ENCODE results near the gene NCOR1.
"Not testable (repeated sequence)": the region's sequence is repeated elsewhere in the genome, so short reads cannot be mapped to it uniquely, and the experiment has no call there.

Gene NCOR1

DNA sequence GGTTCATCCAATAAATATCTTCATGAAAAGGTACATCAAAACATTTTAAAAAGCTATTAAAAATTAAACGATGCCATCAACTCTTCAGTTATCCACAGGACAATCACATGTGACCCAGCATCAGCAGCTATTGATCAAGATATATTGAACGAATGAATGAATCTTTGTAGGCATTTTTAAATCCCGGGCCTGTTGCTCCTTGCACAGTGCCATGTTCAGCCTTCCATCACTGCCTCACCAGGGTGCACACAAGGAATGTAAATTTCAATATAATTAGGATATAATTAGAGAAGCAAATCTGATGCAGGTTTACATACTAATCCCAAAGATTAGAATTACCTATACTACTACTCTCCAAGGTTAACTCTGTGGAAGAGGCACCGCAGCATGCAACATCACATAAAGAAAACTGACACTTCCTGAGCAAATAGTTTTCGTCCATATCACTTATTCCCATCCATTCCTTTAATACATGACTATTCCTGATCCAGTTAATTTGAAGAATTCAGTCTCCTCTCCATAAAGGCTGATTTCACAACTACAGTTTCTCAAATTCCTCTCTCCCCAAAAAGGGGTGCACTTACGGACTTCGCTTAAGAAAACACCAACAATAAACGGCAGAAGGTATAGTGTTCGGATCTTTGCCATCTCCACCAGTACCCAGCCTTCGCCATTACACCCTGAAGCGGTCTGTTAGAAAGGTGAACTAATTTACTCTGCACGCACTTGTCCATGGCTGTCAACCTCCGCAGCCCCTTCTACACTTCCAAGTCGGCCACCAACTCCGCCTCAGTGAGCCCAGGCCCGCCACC lies 938 bp downstream of the NCOR1 start:
- peak; percentile 31 for DNase-seq

DNA sequence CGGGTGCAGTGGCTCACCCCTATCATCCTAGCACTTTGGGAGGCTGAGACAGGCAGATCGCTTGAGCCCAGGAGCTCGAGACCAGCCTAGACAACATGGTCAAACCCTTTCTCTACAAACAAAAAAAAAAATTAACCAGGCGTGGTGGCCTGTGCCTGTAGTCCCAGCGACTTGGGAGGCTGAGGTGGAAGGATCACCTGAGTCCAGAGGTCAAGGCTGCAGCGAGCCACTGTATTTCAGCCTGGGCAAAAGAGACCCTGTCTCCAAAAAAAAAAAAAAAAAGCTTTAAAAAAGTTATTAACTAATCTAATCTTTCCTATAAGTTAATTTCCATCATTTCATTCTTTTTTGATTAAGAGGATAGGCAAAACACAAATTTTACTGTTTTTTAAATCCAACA lies 2.5 kb downstream of the NCOR1 start:
- DNase-seq = no peak

DNA sequence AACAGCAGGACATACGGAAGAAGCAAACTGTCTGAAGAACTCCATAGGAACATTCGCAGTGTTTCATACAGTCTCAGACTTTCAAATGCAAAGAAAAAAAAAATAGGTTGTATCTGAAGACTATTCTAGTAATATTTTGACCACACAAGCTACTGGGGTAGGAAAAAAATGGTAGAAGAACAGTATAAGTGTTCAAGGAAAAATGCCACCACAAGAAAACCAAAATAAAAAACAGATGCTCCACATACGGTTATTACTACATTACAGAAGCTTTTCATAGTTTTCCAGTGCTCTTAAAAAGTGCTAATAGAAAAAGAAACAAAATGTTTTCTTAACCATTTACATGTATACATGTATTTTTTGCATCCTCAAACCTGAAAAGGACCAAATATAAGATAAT lies 3.7 kb downstream of the NCOR1 start:
- no peak for DNase-seq

DNA sequence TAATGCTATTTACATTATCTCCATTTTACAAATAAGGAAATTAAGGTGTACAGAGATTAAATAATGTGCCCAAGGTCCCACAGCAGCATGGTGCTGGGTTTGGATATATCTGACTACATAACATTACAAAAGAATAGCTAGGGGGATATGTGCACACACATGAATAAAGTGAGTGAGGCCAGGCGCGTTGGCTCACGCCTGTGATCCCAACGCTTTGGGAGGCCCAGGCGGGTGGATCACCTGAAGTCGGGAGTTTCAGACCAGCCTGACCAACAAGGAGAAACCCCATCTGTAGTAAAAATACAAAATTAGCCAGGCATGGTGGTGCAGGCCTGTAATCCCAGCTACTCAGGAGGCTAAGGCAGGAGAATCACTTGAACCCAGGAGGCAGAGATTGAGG lies 10.6 kb downstream of the NCOR1 start:
- DNase-seq = not testable (repeated sequence)

DNA sequence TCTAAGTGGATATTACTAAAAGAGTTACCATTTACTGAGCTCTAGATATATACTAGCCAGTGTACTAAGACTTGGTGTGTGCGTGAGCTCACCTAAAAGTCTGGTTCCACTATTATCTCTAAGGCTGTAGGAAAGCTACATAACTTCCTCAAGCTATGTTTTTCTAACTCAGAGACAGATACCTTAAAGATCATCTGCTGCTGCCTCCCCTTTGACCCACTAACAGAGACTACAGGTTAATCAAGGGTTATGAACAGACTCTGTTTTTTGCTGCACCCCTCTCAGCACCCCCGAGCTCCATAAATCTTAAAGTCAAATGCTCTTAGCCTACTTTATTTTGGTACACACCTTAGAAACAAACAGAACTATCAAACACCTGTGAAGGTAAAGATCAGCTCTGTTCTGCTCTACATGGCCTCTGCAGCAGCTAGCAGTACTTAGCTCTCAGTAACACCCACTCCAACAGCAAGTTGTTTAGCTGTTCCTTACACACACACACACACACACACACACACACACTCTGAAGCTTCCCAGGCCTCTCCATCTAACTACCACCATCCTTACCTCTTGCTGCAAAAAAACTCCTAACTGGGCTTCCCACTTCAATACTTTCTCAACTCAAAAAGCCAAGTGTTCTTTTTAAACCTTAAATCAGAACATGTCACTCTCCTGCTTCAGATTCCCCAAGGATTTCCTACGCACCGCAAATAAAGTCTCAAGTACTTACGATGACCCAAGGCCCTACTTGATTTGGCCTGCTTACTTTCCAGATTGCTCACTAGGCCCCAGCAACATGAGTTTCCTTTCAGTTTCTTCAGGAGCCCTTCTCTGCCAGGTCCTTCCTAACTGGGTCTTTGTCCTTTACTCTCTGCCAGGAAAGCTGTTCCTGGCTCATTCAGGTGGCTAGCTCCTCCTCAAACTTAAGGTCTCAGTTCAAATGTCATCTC lies 12.5 kb downstream of the NCOR1 start:
- not testable (repeated sequence) for DNase-seq

- not testable (repeated sequence) for DNase-seq
Measured at GRCh38 chr17:16201693-16202131, 13.6 kb downstream of the NCOR1 start.

DNA sequence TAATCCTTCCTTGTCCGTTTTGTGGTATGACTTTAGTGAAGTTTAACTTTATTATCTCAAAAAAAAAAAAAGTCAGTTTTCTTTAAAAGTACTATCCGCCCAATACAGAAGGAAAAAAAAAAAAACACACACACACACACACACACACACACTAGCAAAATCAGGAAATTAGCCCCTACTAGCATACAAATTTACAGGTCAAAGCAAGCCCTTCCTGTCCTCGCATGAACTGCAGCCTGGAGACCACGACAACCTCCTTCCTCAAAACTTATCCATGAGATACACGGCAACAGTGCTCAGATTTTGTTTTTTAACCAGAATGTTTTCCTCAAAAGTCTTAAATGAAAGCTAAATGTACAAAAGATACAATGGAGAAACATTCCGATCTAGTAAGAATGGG lies 16.2 kb downstream of the NCOR1 start:
- DNase-seq = no peak

GRCh38 chr17:16197276-16197675 lies 18.1 kb downstream of the NCOR1 start:
- no peak for DNase-seq

- not testable (repeated sequence) for DNase-seq
Measured at GRCh38 chr17:16194307-16194835, 21.0 kb downstream of the NCOR1 start.

DNA sequence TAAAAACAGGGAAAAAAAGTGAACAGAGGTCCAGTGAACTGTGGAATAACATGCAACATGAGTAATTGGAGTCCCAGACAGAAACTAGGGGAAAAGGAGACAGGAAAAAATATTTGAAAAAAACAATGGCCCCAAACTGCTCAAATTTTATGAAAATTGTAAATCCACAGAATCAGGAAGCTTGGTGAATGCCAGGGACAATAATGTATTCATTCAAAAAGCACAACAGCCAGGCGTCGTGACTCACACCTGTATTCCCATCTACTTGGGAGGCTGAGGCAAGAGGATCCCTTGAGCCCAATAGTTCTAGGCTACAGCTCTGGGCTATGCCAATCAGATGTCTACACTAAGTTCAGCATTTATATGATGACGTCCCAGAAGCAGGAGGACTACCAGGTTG lies 23.7 kb downstream of the NCOR1 start:
- DNase-seq = no peak

DNA sequence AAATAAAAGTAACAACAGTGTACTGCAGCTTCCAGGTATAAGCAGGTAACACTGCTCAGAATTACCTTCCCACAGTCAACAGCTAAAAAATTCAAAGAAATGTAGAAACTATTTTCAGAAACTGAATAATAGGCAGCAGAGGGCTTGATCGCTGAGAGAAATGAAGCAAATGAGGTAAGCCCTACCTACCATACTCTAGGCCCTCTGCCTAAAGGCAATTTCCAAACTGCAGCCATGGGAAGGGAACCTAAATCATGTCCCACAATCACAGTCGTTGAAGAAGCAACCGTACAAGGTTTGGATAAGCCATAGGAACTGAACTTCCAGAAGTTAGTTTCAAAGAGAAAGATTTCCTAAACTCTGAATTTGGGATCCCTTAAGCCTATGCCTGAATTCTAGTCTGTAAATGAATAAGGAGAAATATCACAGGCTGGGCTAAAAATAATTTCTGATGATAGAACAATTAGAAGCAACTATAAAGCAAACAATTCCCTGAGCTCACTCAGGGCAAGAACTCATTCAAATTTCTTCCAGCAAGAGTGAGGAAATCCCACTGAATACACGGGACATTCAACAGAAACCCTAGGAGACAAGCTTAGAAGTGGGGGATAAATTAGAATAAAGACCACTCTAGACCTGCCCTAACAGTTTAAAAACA lies 24.5 kb downstream of the NCOR1 start:
- DNase-seq = no peak

GRCh38 chr17:16189791-16190348 lies 25.5 kb downstream of the NCOR1 start:
- DNase-seq = no peak

DNA sequence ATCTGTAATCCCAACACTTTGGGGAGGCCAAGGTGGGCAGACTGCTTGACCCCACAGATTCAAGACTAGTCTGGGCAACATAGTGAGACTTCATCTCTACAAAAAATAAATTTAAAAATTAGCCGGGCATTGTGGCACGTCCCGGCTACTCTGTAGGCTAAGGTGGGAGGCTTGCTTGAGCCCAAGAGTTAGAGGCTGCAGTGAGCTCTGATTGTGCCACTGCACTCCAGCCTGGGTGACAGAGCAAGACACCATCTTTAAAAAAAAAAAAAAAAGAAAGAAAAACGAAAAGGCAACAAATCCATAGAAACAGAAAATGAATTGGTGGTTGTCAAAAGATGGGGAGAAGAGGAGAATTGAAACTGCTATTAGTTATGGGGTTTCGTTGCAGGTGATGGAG lies 27.7 kb downstream of the NCOR1 start:
- no peak for DNase-seq

GRCh38 chr17:16181581-16181980 lies 33.8 kb downstream of the NCOR1 start:
- DNase-seq = no peak

GRCh38 chr17:16178836-16179235 lies 36.5 kb downstream of the NCOR1 start:
- DNase-seq = no peak

GRCh38 chr17:16171613-16172012 lies 43.7 kb downstream of the NCOR1 start:
- no peak for DNase-seq

DNA sequence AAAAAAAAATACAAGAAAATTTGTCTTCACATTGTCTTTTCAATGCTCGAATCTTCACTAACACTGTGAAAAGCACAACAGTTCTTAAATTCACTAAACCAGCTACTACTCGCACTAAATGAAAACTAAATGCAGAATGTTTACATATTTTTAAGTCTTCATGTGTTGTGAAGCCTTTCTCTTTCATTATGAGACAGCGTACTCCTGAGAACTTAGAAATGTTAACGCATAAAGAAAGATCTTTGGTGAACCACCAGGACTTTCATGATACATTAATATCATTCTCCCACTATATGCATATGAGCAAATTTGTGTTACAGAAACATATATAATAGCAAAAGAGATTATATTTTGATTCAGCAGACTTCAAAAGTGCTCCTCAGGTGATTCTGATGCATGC lies 48.6 kb downstream of the NCOR1 start:
- DNase-seq = peak; percentile 64

DNA sequence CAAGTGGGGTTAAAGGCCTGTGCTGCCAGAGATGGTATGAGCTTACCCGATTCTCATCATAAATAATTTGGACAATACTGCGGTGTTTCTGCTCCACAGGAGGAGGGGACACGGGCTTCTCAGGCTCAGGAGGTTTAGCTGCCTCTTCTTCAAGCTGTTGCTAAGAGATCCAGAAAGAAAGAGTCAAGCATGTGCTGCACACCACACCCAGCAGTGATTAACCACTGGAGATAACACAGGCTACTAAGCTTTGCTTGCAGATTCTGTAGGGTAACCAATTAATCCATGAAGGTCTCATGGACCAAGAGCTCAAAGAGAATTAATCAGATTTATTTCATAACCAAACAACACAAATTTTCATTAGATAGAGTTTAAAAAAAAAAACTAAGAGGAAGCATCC lies 56.6 kb downstream of the NCOR1 start:
- no peak for DNase-seq

GRCh38 chr17:16155536-16155935 lies 59.8 kb downstream of the NCOR1 start:
- DNase-seq = no peak

GRCh38 chr17:16152326-16152725 lies 63.0 kb downstream of the NCOR1 start:
- DNase-seq = not testable (repeated sequence)

DNA sequence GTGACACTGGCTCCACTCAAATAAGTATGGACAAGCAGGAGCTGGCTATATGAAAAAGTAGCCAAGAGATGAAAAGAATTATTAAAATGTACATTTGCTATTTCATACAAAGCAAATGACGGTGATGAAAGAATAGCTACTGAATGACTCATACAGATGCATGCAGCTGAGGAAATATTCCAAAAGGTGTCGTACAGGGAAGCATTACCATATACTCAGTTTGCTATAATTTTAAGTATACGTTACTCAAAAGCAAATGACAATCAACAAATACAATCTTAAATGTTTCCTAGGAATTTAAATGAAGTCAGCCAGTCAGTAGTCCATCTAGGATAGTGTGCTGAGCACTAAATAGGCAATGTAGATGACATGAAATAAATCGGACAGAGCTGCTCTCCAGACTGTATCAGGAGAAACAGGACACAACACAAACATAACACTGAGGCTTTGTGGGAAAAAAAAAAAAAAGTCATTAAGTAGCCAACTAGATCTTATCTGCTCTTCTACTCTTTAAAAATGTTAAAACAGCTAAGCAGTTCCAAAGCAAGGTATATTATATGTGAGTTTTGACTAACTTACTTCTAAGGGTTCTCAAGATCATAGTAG lies 65.0 kb downstream of the NCOR1 start:
- no peak for DNase-seq

DNA sequence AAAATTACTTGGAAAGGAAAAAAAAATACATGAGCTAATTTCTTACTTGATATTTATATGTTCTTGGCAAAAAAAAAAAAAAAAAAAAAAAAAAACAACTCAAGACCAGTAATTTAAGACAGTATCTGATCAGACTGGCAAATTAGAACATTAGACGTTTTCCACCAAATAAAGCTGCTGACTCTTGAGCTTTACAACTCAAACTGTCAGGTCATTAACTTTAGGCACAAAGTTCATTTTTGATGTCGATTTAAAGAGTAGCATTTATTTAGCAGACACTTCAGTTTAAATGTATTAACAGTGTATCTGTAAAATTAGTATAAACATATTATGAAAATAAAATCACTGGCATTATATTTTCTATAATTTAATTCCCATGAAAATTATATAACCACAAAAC lies 66.7 kb downstream of the NCOR1 start:
- DNase-seq = no peak
